Activated CD8-positive, alpha-beta T cell treated with anti-CD3 and anti-CD28 coated beads, Interleukin-2, amount 10 ng/mL, durations not matched to agents 7 days and 5 days (primary cell): Measurements from ENCODE around the gene ZNF837. TPM values are rescaled to one million over a fixed set of nuclear protein-coding genes. Genes with fewer than 3 reads are reported as not detected.
"Not testable (repeated sequence)": the region's sequence is repeated elsewhere in the genome, so short reads cannot be mapped to it uniquely, and the experiment has no call there.

Experiments used
- ATAC-seq: fragments of 150-1000 bp; cut with Tn5 transposase; one replicate; pipeline ENCODE4 v1.10.0; 2021; ENCODE audit warnings: moderate library complexity
- CTCF ChIA-PET: fragments of 350-600 bp; sonication (Branson Sonifier 250); formaldehyde crosslinking; loops from one replicate; lab custom pipeline; 2021; ENCODE audit warnings: antibody characterized with exemption; lab: Charles Lee
- POLR2A ChIA-PET: fragments of 350-600 bp; sonication (Branson Sonifier 250); formaldehyde crosslinking; loops from one replicate; lab custom pipeline; 2021; ENCODE audit warnings: antibody characterized with exemption; lab: Charles Lee
- DNase-seq: peaks from one replicate; pipeline ENCODE4 v3.0.0-alpha.2; 2020
- H3K27ac Mint-ChIP-seq: one replicate; pipeline ENCODE4 v1.8.0; 2021; ENCODE audit warnings: mild to moderate bottlenecking, mixed read lengths
- H3K27me3 Mint-ChIP-seq: one replicate; pipeline ENCODE4 v1.8.0; 2021; ENCODE audit warnings: low read depth, mixed read lengths
- H3K36me3 Mint-ChIP-seq: one replicate; pipeline ENCODE4 v1.8.0; 2021; ENCODE audit warnings: low read depth, mixed read lengths
- H3K4me1 Mint-ChIP-seq: one replicate; pipeline ENCODE4 v1.8.0; 2021; ENCODE audit warnings: low read depth, mixed read lengths
- H3K4me3 Mint-ChIP-seq: one replicate; pipeline ENCODE4 v1.8.0; 2021; ENCODE audit warnings: mild to moderate bottlenecking, mixed read lengths
- H3K9me3 Mint-ChIP-seq: one replicate; pipeline ENCODE4 v1.8.0; 2022; ENCODE audit warnings: mixed read lengths; ENCODE audit not compliant: insufficient read depth
- total RNA-seq, 2 experiments: library from RNA; stranded (reverse); gene quantifications; one replicate each; pipeline ENCODE4 v1.2.3, GENCODE V29; 2021

Gene ZNF837
- total RNA-seq, 2 experiments from 2014 or later: 1.3 to 1.5 TPM

DNA sequence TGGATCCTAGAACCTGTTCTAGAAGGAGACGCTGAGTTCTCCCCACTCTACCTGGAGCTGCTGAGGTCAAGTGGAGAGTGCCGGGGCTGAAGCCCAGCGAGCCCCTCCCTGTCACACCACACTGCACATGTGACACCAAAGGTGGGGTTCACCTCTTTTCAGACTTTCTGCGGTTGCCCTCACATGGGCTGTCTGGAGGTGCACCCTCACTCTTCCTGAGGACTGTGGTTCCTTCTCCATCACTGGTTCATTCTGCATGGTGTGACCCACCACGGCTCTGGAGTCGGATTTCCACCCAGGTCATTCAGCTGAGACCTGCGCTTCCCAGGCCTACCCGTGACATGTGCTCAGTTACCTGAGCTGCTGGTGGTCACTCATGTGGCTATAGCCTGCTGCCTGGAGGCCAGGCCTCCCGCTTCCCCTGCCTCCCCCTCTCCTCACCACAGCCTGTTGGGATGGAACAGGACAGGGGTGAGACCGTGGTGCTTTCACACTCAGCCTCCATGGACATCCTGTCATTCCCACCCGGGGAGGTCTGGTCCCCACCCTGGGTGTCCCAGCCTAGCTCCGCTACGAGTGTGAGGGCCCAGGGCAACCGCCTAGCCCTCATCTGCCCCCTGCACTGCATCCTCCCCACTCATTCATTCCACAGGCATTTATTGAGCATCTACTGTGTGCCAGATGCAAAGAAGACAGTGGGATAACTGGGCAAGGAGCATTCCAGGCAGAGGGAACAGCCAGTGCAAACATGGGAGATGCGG is 26.9 kb downstream of the ZNF837 start:
- no peaks in the 10 kb centered on the region for H3K9me3 Mint-ChIP-seq
- peaks cover 40% of the 10 kb centered on the region for H3K36me3 Mint-ChIP-seq
- no peak overlapping the region for H3K4me3 Mint-ChIP-seq
- no peaks in the 10 kb centered on the region for H3K27me3 Mint-ChIP-seq
- H3K27ac Mint-ChIP-seq: no peak overlapping the region
- CTCF ChIA-PET: no interaction called here
- ATAC-seq (no peak), DNase-seq (no peak)
- H3K4me1 Mint-ChIP-seq: peaks cover 45% of the 10 kb centered on the region
- POLR2A ChIA-PET: interaction anchor here (1.0 kb wide), 1 partner anchor 9 kb away, joined by 3 read pairs; the partner anchor contains the start of gene ZNF497

DNA sequence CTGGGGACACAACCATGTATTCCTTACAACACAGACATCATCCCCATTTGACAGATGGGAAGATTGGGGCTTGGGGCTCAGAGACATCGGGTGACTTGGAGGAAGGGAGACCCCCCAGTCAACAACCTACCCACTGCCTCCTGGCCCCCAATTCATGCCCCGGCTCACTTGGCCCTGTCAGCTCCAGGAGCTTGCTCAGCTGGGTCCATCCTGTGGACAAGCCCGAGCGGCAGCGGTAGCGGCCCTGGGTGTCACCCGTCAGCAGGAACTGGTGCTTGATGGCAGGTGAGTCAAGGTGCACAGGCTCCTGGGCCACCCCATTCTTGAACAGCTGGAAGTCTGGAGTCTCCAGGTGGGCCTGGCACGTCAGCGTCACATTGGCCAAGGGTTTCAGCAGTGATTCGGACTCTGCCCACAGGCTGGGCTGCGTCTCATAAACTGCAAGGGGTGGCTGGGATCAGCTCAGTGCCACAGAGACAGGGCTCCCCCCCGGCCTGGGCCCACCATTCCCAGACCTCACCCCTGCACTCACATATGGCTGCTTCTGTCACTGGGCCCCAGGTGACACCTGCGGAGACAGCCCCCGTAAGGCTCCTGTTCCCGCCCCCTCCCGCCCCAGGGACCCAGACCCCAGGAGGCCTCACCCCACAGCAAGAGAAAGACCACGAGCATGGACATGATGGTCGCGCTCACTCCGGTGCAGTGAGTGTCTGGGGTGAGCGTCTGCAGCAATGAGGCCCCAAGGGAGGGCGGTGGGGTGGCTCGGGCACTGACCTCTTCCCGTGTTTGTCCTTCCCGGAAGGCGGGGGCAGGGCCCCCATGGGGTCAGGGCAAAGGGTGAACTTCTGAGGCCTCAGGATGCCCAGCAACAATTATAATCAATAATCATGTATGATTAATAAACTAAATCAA is 27.8 kb downstream of the ZNF837 start, which contains the start of gene A1BG:
TSS of gene A1BG (minus strand) at position 733 of the 912 bp plus-strand sequence. CDS start at position 678, 55 bp downstream.
- H3K27ac Mint-ChIP-seq: no peak within 1 kb of the TSS

DNA sequence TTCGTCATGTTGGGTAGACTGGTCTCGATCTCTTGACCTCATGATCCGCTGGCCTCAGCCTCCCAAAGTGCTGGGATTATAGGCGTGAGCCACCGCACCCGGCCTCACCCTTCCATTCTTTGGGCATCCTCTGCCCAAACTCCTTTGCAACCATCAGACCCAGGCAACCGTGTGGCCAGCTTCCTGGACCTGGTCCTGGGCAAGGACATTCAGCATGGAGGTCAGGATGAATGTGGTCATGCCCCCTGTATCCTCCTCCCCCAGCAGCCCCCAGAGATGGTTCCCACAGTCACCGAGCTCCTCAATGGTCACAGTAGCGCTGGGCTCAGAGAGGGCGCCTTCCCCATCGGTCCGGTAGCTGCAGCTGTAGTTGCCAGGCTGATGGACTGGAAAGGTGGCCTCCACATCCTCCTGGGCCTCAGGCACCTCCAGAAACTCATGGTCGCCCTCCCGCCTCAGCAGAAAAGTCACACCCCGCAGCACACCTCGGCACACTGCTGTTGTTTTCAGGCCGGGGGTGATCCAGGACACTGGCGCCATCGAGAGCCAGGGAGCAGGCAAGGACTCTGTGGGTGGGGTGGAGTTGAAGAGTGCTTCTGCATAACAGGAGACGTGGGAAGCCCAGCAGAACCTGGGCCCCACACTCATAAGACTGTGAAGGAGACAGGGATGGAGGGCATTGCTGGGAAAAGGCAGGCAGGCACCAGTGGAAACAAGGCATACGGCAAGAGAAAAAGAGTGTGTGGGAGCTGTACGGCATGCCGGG is 28.7 kb downstream of the ZNF837 start:
- Mint-ChIP-seq H3K36me3 (peaks cover 43% of the 10 kb centered on the region), H3K4me1 (peaks cover 45% of the 10 kb centered on the region), H3K27ac (no peak overlapping the region), H3K27me3 (no peaks in the 10 kb centered on the region), H3K4me3 (no peak overlapping the region), H3K9me3 (no peaks in the 10 kb centered on the region)
- DNase-seq (no peak), ATAC-seq (no peak)
- CTCF ChIA-PET: no interaction called here
- POLR2A ChIA-PET: no interaction called here

More for the DNA sequence above, 27.8 kb downstream of the ZNF837 start, which contains the start of gene A1BG:
- peaks cover 50% of the 10 kb centered on the region for H3K4me1 Mint-ChIP-seq
- H3K27me3 Mint-ChIP-seq: no peaks in the 10 kb centered on the region
- ATAC-seq: no peak
- POLR2A ChIA-PET: no interaction called here
- peaks cover 43% of the 10 kb centered on the region for H3K36me3 Mint-ChIP-seq
- no peak for DNase-seq
- CTCF ChIA-PET: no interaction called here
- H3K4me3 Mint-ChIP-seq: no peak within 1 kb of the TSS
- H3K9me3 Mint-ChIP-seq: no peaks in the 10 kb centered on the region

DNA sequence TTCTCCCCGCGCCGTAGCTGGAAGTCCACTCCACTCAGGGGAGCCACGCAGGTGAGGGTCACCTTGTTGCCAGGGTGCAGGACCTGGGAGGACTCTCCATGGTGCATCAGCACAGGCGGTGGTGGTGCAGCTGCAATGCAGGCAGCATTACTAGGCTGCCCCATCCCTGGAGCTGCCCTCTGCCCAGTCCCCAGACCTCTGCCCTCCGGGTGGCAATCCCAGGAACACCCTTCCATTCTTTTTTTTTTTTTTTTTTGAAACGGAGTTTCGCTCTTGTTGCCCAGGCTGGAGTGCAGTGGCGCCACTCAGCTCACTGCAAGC is 29.3 kb downstream of the ZNF837 start:
- CTCF ChIA-PET: no interaction called here
- Mint-ChIP-seq H3K27ac (no peak overlapping the region), H3K4me1 (peaks cover 42% of the 10 kb centered on the region), H3K9me3 (no peaks in the 10 kb centered on the region), H3K27me3 (no peaks in the 10 kb centered on the region), H3K4me3 (no peak overlapping the region), H3K36me3 (peaks cover 43% of the 10 kb centered on the region)
- no peak for DNase-seq
- POLR2A ChIA-PET: no interaction called here
- ATAC-seq: no peak

DNA sequence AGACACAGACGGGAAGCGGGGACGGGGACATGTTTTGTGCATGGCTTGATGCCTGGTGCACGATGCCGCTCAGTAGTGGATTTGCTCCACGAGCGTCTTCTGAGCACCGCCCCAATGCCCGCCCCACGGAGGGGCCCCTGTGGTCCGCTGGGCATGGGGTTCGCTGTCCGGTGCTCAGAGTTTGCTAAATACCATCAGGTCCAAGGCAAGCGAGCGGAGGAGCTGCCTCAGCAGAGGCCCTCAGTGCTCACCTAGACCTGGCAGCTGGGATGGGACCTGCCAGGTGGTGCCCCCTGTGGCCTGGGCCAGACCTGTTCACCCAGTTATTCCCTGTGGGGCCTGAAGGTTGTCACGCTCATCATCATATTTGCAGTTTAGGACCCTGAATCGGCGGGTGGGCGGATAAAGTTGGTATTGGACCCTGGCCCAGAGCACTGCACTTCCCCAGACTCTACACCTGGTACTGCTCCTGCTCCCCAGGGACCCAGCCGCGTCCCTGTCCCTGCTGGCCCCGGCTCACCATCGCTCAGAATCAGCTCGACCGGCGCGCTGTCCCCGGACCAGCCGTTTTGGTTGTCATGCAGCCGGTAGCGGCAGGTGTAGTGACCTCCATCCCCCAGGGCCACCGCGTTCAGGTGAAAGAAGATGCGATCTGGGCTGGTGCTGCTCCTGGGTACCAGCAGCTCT is 29.8 kb downstream of the ZNF837 start:
- peaks cover 40% of the 10 kb centered on the region for H3K36me3 Mint-ChIP-seq
- ChIA-PET POLR2A (no interaction called here), CTCF (no interaction called here)
- no peak overlapping the region for H3K27ac Mint-ChIP-seq
- no peaks in the 10 kb centered on the region for H3K27me3 Mint-ChIP-seq
- no peak for ATAC-seq
- H3K4me1 Mint-ChIP-seq: peaks cover 40% of the 10 kb centered on the region
- no peaks in the 10 kb centered on the region for H3K9me3 Mint-ChIP-seq
- no peak for DNase-seq
- H3K4me3 Mint-ChIP-seq: no peak overlapping the region

DNA sequence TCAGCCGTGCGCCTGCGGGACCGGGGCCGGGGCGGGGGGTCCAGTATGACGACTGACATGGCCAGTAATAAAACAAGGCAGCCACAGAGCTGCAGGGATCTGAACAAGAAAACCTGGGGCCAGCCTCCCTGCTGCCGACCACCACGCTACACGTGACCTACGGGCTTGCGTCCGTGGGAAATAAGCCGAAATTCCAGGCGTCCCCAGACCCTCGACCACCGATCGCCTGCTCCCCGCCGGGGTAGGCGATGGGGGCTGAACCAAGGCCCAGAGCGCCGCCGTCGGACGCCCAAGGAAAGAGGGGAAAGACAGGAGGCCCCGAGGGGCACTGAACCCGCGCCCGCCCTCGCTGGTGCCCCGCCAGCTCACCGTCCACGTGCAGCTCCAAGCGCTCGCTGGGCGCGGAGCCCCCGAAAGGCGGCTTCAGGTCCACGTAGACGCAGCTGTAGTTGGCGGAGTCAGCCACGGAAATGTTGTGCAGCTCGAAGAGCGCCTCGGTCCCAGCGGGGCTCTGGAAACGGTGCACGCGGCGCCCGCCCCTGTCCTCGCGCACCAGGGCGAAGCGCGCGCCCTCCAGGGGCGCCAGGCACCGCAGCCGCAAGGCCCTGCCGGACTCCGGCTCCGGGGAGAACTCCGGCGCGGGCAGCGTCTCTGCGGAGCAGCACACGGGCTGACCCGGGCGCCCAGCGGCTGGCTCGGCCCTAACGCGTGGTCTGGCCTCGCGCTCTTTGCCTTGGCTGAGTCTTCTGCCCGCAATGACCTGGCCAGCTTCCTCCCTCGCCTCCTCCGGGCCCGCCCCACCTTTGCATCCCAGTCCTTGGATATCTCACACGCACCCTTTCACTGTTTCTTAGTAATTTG is 30.6 kb downstream of the ZNF837 start:
- no peak for DNase-seq
- CTCF ChIA-PET: no interaction called here
- ATAC-seq: no peak
- POLR2A ChIA-PET: interaction anchor here (1.0 kb wide), 1 partner anchor 13 kb away, joined by 3 read pairs; the partner anchor contains the start of gene ZNF497
- Mint-ChIP-seq H3K4me1 (peaks cover 39% of the 10 kb centered on the region), H3K9me3 (no peaks in the 10 kb centered on the region), H3K36me3 (peaks cover 35% of the 10 kb centered on the region), H3K27me3 (no peaks in the 10 kb centered on the region), H3K27ac (peak overlapping the region; percentile 34), H3K4me3 (no peak overlapping the region)

DNA sequence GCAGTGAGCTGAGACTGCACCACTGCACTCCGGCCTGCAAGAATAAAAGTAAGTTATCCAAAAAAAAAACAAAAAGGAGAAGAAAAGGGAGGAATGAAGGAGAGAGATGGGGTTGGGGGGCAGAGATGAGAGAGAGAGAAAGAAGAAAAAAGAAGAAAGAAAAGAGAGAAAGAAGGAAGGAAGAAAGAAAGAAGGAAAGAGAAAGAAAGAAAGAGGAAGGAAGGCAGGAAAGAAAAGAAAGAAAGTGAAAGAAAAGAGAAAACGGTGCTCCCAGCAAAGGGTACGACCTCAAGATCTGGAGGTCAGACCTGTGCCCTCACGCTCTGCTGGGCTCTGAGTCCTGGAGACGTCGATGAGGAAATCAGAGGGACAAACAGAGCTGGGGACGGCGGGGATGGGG is 31.2 kb downstream of the ZNF837 start:
- ATAC-seq (no peak), DNase-seq (no peak)
- no peaks in the 10 kb centered on the region for H3K27me3 Mint-ChIP-seq
- ChIA-PET POLR2A (interaction anchor here (1.0 kb wide), 1 partner anchor 13 kb away, joined by 3 read pairs; the partner anchor contains the start of gene ZNF497), CTCF (no interaction called here)
- H3K27ac Mint-ChIP-seq: peak overlapping the region; percentile 34
- peaks cover 33% of the 10 kb centered on the region for H3K4me1 Mint-ChIP-seq
- H3K9me3 Mint-ChIP-seq: no peaks in the 10 kb centered on the region
- H3K36me3 Mint-ChIP-seq: peaks cover 34% of the 10 kb centered on the region
- H3K4me3 Mint-ChIP-seq: peak overlapping the region; percentile 22

DNA sequence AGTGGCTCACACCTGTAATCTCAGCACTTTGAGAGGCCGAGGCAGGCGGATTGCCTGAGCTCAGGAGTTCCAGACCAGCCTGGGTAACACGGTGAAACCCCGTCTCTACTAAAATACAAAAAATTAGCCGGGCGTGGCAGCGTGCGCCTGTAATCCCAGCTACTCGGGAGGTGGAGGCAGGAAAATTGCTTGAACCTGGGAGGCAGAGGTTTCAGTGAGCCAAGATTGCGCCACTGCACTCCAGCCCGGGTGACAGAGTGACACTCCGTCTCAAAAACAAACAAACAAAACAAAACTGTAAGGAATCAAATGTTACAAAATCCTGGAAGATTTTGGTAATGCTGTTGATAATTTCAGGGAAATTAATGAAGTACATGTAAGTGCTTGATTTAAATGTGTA is 32.8 kb downstream of the ZNF837 start:
- H3K9me3 Mint-ChIP-seq: not testable (repeated sequence)
- ATAC-seq: peak; percentile 2

DNA sequence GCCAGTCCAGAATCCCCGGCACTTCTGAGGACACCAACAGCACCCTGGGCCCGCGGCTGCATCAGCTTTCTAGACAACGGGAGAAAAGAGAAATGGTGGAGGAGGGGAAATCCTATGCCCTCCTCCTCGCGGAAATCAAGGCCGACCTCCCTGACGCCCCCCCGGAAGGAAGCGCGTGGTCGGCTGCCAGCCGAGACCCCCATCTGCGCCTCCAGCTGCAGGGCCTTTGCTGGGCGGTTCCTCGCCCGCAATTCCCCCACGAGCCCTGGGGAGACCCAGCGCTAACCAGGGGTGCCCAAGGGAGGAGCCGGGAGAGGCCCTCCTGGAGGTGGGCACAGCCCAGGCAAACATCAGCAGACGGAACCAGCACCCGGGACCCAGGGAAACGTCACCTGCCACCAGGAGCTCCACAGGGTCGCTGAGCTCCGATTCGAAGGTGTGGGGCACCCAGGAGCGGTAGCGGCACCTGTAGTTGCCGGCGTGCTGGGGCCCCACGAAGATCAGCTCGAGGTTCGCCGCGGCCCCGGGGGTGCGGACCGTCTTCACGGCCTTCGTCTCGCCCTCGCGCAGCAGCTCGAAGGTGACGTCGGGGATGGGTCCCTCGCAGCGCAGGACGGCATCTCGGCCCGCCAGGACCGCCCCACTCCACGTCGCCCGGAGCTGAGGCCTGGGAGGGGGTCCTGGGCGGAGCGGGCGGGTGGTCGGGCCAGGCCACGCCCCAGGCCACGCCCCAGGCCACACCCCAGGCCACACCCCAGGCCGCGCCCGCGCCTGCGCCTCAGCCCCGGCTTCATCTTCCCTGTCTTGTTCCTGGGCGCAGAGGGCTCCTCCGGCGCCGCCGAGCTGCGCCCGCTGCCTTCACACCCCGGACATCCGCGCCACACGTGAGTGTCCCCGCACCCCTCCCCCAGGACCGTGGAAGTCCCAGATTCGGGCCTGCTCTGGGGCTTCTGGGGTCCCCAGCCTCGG is 33.6 kb downstream of the ZNF837 start:
- ChIA-PET CTCF (interaction anchor here (0.6 to 2.4 kb wide), 7 partner anchors 9 to 172 kb away, joined by 3 to 13 read pairs (median 4); partner anchors contain the start of gene ZBTB45), POLR2A (interaction anchor here (0.6 to 3.4 kb wide), 13 partner anchors 9 to 197 kb away, joined by 3 to 25 read pairs (median 3); partner anchors contain the start of genes ERVK3-1, TRIM28, ZNF274 and ZNF497)
- Mint-ChIP-seq H3K4me1 (peaks cover 31% of the 10 kb centered on the region), H3K27ac (peak overlapping the region; percentile 87), H3K36me3 (peaks cover 33% of the 10 kb centered on the region), H3K4me3 (peak overlapping the region; percentile 95), H3K27me3 (no peaks in the 10 kb centered on the region), H3K9me3 (no peaks in the 10 kb centered on the region)
- ATAC-seq: peak; percentile 93
- peak; percentile 80 for DNase-seq

More for the DNA sequence above, 32.8 kb downstream of the ZNF837 start:
- Mint-ChIP-seq H3K27ac (peak overlapping the region; percentile 87), H3K4me3 (peak overlapping the region; percentile 95), H3K36me3 (peaks cover 32% of the 10 kb centered on the region), H3K4me1 (peaks cover 31% of the 10 kb centered on the region)
- not testable (repeated sequence) for DNase-seq, H3K27me3 Mint-ChIP-seq
- CTCF ChIA-PET: interaction anchor here (0.7 to 2.4 kb wide), 6 partner anchors 8 to 171 kb away, joined by 3 to 13 read pairs (median 4); partner anchors contain the start of gene ZBTB45
- POLR2A ChIA-PET: interaction anchor here (0.6 to 3.4 kb wide), 7 partner anchors 8 to 196 kb away, joined by 3 to 25 read pairs (median 3); partner anchors contain the start of genes TRIM28, ZNF274 and ZNF497
